HG02840 (cell line): ENCODE results near the gene FLT4.

Experiments
- ATAC-seq: cut with Tn5 transposase; IDR thresholded peaks from one replicate; pipeline ENCODE4 v1.9.1; 2021; ENCODE audit warnings: mild to moderate bottlenecking, moderate library complexity, moderate number of reproducible peaks; ENCODE audit not compliant: unreplicated experiment, low FRiP score

The FLT4 gene

DNA sequence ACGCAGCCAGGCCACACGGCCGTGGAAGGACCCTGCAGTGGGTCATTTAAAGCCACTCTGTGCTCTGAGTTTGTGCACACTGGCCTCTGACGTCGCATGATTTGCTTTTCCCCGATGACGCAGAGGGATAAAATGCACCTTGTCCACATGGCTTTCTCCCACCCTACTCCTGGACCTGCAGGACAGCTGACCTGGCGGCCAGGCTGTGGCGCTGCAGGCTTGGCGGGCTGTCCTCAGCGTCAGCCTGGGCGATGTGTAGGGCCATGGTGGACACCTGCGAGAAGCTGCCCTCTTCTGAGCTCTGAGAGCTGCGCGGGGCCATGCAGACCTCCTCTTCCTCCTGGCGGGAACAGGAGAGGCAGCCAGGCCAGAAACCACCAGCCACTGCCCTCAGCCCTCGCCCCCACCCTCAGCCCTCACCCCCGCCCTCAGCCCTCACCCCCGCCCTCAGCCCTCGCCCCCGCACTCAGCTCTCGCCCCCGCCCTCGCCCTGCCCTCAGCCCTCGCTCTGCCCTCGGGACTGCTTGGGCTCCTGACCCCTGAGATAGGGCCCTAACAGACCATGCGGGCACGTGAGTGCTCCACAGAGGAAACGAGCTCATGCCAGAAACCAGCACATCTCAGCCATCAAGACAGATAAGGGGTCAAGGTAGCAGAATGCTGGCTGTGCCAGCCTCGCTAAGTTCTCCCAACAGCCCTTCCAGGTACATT lies 38.1 kb downstream of the FLT4 start:
- ATAC-seq: no peak

DNA sequence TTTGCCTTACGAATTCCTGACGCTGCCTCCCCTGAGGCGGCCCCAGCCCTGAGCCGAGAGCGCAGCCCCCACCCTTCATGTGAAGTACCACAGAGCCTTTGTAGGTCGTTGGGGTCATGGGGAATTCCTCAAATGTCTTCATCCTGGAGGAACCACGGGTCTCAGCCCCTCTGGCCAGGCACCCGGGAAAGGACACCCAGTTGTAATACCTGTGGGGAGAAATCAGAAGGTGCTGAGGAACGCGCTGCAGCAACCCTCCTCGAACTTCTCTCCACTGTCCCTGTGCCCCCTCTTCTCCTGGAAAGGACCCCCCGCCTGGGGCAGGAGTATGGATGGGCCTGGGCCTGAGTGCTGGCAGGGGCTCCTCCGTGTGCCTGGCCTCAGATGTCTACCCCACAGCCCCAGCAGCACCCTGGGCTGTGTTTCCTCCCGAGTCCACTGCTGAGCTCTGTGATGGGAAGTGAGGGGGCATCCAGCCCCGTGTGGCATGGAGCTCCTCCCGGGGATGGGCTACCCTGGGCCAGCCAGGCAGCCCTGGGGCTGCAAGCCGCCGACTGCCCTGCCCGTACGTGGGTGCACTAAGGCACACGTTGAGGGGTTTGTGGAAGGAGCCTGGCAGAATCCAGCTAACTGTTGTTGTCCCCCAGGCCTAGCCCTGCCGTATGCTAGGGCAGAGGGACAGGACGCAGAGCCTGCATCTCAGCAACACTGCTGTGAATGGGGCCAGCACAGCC lies 39.4 kb downstream of the FLT4 start:
- no peak for ATAC-seq

DNA sequence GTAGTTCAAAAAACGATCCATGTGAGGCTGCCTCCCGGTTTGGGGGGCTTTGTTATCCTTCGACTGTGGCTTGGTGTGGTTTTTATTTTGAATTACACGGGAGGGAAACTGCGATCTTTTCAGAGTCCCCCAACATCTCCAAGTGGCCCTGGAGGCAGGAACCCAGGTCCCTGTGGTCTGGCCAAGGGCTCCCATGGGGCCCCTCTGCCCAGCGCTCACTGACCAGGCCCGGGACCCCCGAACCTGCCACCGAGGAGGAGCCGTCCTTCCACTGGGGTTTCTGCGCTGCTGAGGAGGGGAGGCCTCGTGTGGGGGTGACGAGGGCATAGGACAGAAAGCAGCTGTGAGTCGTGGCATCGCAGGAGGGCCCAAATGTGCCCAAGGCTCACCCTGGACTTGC lies 40.0 kb downstream of the FLT4 start:
- ATAC-seq: no peak

DNA sequence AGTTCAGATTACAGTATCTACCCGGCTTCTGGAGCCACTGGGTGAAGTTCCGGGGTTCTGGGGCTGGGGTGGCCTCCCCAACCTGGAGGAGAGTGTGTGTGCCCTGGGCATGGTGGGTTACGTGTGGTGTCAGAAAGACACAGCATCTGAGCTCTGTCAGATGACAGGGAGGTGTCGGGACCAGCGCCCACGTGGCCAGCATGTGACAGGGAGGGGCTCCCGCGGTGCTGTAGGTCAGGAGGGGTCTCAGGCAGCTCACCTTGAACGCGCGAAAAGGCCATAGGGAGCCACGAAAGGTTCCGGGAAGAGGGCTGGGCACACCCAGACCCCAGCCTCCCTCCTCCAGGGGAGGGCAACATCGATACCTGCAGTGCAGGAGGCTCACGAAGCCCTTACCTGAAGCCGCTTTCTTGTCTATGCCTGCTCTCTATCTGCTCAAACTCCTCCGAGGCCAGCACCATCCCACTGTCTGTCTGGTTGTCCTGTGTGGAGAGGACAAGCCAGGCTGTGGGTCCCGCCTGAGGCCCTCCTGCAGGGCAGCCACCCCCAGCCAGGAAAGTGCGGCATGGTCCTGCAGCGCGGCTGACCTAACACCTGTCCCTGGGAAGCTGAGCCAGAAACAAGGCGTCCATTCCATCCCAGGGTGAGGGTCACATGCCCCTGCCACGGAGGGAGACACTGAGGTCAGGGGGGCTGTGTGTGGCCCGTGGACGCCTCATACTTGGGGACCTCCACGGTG lies 40.7 kb downstream of the FLT4 start:
- no peak for ATAC-seq

DNA sequence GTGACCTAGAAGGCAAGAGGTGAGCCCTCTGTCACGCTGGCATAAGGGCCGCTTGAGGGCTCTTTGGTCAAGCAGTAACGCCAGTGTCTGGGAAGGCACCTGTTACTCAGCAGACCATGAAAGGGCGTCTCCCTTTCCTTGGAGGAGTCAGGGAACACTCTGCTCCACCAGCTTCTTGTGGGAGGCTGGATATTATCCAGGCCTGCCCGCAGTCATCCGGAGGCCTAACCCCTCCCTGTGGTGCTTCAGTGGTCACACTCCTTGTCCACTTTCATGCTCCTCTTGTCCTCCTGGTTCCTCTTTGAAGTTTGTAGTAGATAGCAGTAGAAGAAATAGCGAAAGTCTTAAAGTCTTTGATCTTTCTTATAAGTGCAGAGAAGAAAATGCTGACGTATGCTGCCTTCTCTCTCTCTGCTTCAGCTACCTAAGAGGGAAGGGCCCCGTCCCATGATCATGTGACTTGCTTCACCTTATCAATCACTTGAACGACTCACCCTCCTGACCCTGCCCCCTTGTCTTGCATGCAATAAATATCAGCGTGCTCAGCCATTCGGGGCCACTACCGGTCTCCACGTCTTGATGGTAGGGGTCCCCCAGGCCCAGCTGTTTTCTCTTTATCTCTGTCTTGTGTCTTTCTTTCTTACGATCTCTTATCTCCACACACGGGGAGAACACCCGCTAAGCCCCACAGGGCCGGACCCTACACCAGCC lies 41.4 kb downstream of the FLT4 start:
- ATAC-seq: no peak

DNA sequence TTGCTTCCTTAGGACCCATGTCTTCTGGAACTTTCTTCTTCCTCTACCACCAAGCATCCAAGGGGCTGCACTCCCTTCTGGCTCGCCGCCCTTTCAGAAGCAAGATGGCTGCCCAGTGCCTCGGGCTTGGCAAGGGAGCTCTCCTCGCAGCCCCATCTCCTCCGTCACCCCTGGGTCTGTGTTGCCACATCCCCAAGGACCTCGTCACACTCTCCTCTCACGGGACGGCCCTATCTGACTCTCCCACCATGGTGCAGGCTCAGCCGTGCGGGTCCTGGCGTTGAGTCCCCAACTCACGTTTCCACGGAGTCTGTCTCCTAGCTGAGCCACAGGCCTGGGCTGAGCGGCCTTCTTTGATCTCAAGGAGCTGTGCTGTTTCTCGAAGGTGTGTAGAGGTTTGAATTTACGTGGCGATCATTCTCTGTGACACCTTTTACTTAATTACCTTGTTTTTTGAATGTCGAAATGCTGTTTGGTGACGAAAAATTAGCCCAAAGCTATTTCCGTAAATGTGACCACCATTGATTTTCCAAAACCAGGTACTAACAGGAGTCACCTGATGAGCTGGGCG lies 43.1 kb downstream of the FLT4 start:
- ATAC-seq: no peak

DNA sequence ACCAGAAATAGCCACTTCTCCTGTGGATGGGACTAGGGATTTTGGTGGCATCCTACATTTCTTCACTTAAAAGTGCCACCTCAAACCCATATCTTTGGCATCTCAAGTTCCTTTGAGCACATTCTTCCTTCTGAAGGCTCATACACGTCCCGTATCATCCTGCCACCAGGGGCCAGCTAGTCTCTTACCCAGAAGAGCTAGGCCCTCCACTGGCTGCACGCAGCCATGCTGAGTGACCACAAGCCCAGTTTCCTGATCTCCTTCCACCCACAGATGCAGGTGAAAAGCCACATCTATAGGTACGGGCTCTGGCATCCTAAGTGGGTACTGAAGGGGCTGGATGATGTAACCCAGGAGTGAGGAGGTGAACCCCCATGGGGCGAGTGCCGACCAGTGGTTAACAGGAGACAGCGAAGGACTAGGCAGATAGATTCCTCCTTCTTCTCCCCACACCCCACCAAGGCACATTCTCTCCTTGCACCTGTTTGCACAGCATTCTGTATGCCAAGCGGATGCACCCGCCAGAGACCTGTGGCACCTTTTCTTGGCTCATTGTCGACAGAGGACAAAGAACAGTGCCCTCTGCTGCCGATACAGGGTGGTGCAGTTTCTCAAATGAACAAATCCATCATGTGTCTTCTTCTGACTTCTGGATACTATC lies 43.7 kb downstream of the FLT4 start:
- no peak for ATAC-seq

DNA sequence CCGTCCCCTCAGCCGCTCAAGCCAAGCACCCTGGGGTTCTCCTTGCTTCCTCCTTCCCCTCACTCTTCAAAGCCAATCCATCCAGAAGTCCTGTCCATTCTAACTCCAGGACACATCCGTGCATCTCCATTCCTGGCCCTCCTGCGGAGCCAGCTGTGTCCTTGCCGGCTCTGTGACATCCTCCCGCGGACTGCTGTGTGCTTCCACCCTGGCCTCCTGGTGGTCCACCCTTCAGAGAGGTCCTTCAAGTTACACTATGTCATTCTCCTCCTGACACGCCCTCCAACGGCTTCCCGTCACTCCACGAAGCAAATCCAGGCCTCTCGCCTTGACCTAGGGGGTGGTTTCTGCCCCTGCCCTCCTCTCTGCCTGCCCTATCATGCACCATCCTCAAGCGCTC lies 45.1 kb downstream of the FLT4 start:
- no peak for ATAC-seq

DNA sequence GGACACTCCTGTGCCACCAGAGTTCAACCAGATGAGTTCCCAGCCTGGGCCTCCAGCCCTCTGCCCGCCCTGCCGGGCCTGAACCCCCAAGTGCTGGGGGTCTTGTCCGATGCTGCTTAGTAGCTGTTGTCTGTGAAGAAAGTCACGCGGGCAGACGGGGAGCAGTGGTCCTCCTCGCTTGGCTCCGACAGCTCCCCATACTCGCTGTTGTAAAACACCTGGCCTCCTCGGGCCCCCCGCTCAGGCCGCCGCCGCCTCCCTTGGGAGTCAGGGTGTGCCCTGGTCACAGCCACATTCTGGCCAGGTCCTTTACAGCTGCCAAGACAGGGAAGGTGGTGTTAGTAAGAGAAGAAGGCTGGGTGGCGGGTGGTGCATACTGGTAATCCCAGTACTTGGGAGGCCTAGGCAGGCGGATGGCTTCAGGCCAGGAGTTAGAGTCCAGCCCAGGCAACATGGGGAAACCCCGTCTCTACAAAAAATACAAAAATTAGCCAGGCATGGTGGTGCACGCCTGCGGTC lies 46.3 kb downstream of the FLT4 start:
- ATAC-seq: no peak

DNA sequence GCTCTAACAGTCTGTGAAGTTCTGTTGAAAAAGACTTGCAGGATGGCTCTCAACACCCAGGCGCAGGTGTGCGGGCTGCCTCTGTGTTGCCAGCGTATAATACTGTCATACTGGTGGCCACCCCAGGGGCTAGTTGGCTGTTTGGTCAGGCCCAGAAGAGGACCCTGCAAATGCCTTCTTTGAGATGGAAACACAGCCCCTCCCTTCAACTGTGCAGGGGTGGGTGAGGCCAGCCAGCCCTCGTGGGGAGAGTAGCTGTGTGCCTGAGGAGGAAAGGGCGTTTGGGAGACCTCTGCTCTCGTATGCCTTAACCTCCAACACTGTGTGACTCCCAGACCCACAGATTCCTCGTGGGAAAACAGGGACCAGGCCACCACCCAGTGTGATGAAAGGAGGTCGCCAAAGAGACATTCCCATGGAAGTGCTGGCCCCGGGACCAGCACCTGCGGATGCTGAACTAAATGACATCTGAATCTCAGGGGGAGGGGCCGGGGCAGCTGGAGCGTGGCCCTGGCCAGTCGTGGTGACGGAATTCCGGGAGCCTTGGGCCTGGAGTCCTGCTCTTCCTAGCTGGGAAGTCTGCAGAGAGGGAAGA lies 46.8 kb downstream of the FLT4 start:
- no peak for ATAC-seq

DNA sequence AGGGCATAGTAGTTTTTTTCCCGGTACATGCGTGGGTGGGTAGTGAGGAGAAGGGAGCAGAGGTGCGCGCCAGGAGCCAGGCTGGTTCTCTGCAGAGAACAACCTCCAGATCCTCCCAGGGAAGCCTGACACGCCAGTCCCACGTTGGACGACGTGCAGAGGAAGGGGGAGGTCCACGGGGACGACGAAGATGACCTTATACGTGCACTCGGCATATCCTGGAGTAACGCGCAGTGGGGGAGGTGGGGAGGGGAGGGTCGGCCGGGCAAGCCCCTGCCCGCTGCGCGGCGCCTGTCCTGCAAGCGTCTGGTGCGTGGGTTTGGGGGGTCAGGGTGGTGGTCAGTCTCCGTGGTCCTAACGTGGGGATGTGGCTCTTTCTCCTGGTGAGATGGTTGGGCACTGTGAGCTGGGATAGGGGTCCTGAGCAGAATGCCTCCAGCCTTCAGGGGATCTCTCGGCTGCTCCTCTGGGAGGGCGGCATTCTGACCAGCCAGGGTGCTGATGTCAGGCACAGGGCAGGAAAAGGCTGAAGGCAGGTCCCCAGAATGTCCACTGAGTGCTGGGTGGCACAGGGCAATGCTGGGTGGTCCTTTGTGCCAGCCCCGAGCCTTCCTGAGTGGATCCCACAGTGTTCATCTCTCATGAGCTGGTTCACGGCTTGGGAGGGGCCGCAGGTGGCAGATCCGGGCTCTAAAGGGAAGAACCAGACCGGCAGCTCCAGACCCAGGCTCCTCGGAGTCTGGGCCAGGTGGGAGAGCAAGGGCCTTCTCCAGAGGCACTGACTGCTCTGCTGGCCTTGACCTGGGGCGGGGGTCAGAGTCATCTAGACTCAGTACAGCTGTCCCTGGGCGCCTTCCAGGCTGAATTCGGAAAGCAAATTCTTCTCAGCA lies 47.6 kb downstream of the FLT4 start:
- no peak for ATAC-seq

DNA sequence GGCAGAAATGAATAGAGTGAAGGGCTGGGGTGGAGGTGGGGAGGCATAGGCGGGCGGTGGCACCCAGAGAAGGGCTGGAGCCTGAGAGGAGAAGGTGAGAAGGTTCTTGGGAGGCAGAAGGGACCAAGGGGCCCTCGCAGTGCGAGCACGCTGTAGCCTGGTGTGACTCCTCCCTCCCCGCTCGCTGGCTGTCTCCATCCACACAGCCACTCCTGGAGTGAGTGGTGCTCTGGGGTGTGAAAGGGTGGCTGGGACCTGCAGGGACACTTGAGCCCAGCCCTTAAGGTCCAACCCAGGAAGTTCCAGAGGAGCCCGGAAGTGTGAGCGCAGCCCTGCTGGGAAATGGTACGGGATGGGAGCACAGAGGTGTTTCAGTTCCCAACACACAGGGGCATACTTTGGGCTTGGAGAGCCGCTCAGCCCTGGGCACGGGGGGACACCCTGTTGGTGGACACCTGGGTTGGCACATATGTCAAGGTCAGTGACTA lies 48.8 kb downstream of the FLT4 start:
- ATAC-seq: no peak

DNA sequence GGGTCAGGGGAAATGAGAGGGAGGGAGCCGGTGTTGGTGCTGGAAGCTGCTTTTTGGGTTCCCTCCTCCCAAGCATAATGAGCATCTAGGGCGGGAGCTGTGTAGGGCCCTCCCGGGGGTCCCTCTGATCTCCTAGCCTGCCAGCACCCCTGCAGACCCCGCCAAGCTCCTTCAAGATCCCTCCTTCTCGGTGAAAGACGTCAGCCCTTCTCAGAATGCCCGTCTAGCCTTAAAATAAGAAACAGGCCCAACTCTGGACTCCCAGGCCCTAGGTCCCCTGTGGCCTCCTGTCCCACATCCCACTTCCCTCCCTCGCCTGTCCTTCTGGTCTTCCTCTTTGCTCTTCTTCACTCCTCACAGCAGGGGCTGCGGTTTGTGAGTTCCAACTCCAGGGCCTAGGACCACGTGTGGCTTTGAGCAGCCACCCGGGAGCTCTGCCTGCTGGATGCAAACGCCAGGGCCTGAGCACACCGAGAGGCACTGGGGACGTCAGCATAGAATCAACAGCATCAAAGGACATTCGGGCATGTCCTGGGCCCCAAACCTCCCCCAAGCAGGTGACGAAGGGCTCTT lies 49.3 kb downstream of the FLT4 start:
- no peak for ATAC-seq

DNA sequence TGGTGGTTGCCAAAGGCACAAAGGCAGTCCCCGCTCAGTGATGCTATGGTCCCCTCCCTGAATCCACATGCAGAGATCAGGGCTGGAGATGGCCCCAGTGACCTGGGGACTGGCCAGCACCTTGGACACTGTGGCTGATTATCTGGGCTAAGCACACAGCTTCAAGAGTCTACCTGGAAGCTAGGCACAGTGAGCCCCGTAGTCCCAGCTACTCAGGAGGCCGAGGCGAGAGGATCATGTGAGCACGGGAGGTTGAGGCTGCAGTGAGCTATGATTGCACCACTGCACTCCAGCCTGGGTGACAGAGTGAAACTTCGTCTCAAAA lies 49.8 kb downstream of the FLT4 start:
- no peak for ATAC-seq

DNA sequence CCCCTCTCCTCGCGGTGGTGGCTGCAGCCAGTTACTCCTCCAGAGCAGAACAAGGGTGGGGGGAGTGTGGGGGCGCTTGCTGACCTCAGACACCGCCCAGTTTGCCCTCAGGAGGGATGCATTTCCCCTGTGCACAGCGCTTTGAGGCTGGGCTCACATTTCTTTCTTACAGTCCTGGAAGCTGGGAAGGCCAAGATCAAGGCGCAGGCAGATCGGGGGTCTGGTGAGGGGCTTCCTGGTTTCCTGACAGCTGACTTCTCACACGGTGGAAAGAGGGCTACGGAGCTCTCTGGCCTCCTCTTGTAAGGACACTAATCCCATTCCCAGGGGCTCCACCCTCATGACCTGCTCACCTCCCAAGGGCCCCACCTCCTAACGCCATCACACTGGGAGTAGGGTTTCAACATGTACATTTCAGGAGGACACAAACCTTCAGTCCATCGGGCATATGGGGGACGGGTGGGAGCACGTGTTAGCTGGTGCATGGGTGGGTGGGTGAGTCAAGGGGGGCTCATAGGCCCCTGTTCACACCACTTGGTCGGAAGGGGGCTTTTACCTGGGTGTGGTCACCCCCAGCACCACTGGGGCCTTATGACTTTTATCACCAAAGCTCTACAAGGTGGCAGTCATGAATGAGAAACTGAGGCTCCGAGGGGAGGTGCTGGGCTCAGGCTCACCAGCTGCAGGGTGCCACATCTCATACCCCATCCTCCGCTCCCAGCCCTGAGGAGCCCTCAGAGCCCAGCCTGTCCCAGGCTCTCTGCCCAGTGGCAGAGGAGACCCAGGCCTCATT lies 50.4 kb downstream of the FLT4 start:
- no peak for ATAC-seq

DNA sequence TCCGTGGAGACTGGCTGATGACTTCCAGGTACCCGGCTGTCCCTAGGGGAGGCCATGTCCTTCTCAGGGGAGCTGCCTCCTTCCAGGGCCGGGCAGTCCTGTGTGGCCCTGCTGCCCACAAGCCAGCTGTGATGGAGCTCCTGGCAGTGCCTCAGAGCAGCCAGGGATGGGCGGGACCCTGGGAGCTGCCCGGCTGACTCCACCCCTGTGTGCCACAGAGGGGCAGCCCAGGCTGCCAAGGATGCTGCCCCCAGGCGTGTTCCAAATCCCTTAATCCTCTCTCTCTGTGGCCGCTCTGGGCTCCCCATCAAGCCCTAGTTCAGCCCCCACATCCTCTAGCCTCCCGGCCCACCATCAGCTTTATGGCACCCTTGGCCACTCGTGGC lies 51.1 kb downstream of the FLT4 start:
- ATAC-seq: no peak

DNA sequence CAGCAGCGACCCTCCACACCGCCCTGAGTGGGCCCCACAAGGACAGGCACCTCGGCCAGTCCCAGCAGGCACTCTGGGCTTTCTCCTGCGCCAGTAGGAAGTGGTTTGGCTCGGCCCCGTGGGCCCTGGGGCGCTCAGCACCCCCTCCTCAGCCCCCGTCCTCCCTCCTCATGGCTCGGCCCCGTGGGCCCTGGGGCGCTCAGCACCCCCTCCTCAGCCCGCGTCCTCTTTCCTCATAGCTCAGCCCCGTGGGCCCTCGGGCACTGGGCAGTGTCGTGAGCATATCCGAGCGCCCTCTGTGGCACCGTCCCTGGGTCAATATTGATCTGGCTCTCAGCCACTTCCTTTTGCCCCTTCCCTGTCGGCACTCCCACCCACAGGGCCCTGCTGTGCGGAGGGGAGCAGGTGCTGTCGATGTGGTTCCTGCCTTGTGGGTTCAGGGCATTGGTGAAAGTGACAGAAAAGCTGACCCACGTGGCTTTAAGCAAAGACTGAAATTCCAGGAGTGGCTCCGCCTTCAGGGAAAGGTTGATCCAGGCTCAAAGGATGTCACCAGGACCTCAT lies 52.6 kb downstream of the FLT4 start:
- no peak for ATAC-seq
